GM19468 (cell line): ENCODE measurements around the gene USP43.

Experiments
- ATAC-seq: cut with Tn5 transposase; IDR thresholded peaks from one replicate; pipeline ENCODE4 v1.9.1; 2021; ENCODE audit warnings: mild to moderate bottlenecking, moderate library complexity, moderate number of reproducible peaks; ENCODE audit not compliant: unreplicated experiment; ENCODE audit errors: extremely low read depth

USP43 gene

DNA sequence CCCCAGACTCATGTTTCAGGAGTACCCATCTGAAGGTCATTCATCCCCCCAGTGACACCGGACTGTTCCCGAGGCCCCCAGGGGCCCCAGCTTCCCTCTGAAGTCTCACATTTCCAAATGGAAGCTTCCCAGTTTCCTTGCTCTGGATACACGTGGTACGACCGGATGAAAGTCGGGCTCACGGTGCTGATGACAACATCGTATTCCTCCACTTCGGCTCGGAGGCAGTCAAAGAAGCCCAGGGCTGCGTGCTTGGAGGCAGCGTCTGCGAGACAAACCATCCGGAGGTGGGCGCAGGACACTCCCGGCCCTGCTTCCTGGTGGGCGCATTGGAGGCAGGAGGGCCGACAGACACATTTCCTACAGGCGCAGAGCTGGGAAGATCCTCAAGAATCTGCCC is 127.3 kb downstream of the USP43 start:
- ATAC-seq: no peak

DNA sequence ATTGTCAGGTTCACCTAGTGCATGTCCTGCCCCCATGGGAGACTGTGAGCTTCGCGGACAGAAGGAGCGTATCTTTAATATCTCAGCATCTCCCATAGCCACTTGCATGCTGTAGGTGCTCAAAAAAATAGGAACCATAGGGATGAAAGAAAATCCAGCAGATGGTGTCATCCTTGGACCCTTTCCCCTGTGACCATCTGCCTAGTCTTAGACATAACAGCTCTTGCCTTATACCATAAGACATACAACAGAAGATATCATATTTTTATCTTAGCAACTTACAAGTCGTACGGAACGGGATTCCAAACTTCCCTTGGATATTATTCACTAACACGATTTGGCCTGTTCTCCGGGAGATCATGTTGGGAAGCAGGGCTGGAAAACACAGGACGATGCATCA is 131.6 kb downstream of the USP43 start:
- ATAC-seq: no peak
